ENCODE measurements around the gene HS6ST2. TPM values are rescaled to one million over a fixed set of nuclear protein-coding genes. Genes with fewer than 3 reads are reported as not detected.

HS6ST2 gene
- total RNA-seq, 2 experiments from 2014 or later, result not detected

Other genes starting within 250 kb of the HS6ST2 start
- not detected for gene USP26, start 138.5 kb upstream of the HS6ST2 start, total RNA-seq

All from activated CD8-positive, alpha-beta T cell treated with anti-CD3 and anti-CD28 coated beads, Interleukin-2, amount 10 ng/mL, durations not matched to agents 7 days and 5 days (primary cell).